ENCODE results near the gene GFM1.
"Not testable (repeated sequence)": the region's sequence is repeated elsewhere in the genome, so short reads cannot be mapped to it uniquely, and the experiment has no call there.

DNA sequence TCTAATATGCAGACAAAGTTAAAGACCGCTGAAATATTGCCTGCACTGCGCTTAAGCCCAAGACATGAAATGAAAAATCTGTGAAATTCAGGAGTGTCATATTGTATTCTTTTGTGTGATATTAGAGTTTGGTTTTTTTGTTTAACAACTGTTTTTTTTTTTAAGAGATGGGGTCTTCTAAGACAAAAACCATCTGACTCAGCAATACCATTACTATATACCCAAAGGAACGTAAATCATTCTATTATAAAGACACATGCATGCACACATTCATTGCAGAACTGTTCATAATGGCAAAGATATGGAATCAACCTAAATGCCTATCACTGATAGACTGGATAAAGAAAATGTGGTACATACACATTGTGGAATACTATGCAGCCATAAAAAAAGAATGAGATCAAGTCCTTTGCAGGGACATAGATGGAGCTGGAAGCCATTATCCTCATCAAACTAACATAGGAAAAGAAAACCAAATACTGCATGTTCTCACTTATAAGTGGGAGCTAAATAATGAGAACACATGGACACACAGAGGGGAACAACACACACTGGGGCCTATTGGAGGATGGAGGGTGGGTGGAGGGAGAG, 49.6 kb downstream of the GFM1 start:
- not testable (repeated sequence) for TF ChIP-seq EZH2 (IDR thresholded peaks at IDR 0.05); POLR2AphosphoS5 (IDR thresholded peaks at IDR 0.05; ENCODE audit: borderline replicate concordance, low read depth, low read length); FOXP2 (optimal IDR thresholded peaks at IDR 0.05; ENCODE audit: control extremely low read depth, extremely low read length, insufficient read depth)

Measured in SK-N-MC (cell line).